Fibroblast of lung (primary cell): ENCODE results near the gene TRAF3. TPM values are rescaled to one million over a fixed set of nuclear protein-coding genes. Genes with fewer than 3 reads are reported as not detected.

Source experiments
- DNase-seq, 2 donors: peaks; one replicate each; pipeline versions ENCODE4 v3.0.0 to v3.0.0-alpha.2; 2010; ENCODE audit warnings: low read depth in 2 of 2
- H2AFZ ChIP-seq: 2 replicates; pipeline ENCODE4 v1.5.1; 2012; ENCODE audit warnings: low read length, control low read depth, inconsistent platforms
- H3K27ac ChIP-seq: 2 replicates; pipeline ENCODE4 v1.5.1; 2011; ENCODE audit warnings: low read length, control low read depth; ENCODE audit not compliant: insufficient read depth
- H3K27me3 ChIP-seq: 2 replicates; pipeline ENCODE4 v1.5.1; 2011; ENCODE audit warnings: mild to moderate bottlenecking, low read length; ENCODE audit not compliant: control insufficient read depth, insufficient read depth
- H3K36me3 ChIP-seq: 2 replicates; pipeline ENCODE4 v1.5.1; 2011; ENCODE audit warnings: low read length; ENCODE audit not compliant: control insufficient read depth, insufficient read depth
- H3K4me1 ChIP-seq: 2 replicates; pipeline ENCODE4 v1.5.1; 2011; ENCODE audit warnings: low read length; ENCODE audit not compliant: control insufficient read depth, insufficient read depth; ENCODE audit errors: extremely low read depth
- H3K4me2 ChIP-seq: 2 replicates; pipeline ENCODE4 v1.5.1; 2011; ENCODE audit warnings: low read length, control low read depth; ENCODE audit not compliant: insufficient read depth; ENCODE audit errors: extremely low read depth
- H3K4me3 ChIP-seq, 4 experiments: fragments of 200-600 bp in 1 of 4; sonication (generic) in 1 of 4; replicated peaks in 1 of 4; 2 replicates each; pipeline ENCODE4 v1.5.1; 2011 to 2016; ENCODE audit warnings: low read length in 4 of 4, low read depth in 3 of 4, mild to moderate bottlenecking in 3 of 4, control low read depth in 2 of 4, inconsistent platforms in 1 of 4, mixed read lengths in 1 of 4; ENCODE audit not compliant: insufficient read depth in 1 of 4; ENCODE audit errors: control extremely low read depth in 1 of 4
- H3K79me2 ChIP-seq: 2 replicates; pipeline ENCODE4 v1.5.1; 2012; ENCODE audit warnings: mild to moderate bottlenecking, low read length, inconsistent platforms; ENCODE audit not compliant: control insufficient read depth, insufficient read depth
- H3K9ac ChIP-seq: 2 replicates; pipeline ENCODE4 v1.5.1; 2011; ENCODE audit warnings: mild to moderate bottlenecking, low read length, control low read depth; ENCODE audit not compliant: insufficient read depth
- H3K9me3 ChIP-seq: 2 replicates; pipeline ENCODE4 v1.5.1; 2012; ENCODE audit warnings: low read depth, low read length; ENCODE audit not compliant: control insufficient read depth, insufficient read depth
- H4K20me1 ChIP-seq: 2 replicates; pipeline ENCODE4 v1.5.1; 2011; ENCODE audit warnings: low read length; ENCODE audit not compliant: control insufficient read depth, insufficient read depth; ENCODE audit errors: extremely low read depth
- CTCF ChIP-seq, 2 donors: IDR thresholded peaks in 1 of 2; conservative IDR thresholded peaks in 1 of 2; 1 replicate in 1 of 2; 2 replicates in 1 of 2; pipeline ENCODE4 v1.5.1; 2011 to 2012; ENCODE audit warnings: low read length in 2 of 2, control low read depth in 1 of 2, inconsistent platforms in 1 of 2, low read depth in 1 of 2, mild to moderate bottlenecking in 1 of 2
- EZH2 ChIP-seq: IDR thresholded peaks from 2 replicates; pipeline ENCODE4 v1.5.1; 2012; ENCODE audit warnings: low read length, control low read depth, mild to moderate bottlenecking; ENCODE audit errors: missing control alignments
- polyA plus RNA-seq, 2 donors: library from polyadenylated mRNA; depleted of rRNA in 1 of 2; stranded (reverse) in 1 of 2; unstranded in 1 of 2; fragments of >200 nt; gene quantifications; 2 replicates each; pipeline ENCODE4 v1.2.1, GENCODE V29; 2011 to 2012; ENCODE audit warnings: missing spikeins in 1 of 2
- total RNA-seq: library from RNA; depleted of rRNA; stranded (reverse); fragments of >200 nt; gene quantifications from 2 replicates; pipeline ENCODE4 v1.2.1, GENCODE V29; 2014

The TRAF3 gene
- total and polyA plus RNA-seq, 2 donors (not counting 1 experiment from before 2014, with no cell fraction given): 12.1 to 14.4 TPM

GRCh38 chr14:102949801-102950451 is 172.7 kb downstream of the TRAF3 start:
- Histone ChIP-seq H3K4me2 (no peak overlapping the region), H3K4me3 (no peak overlapping the region), H3K36me3 (peaks cover 54% of the 10 kb centered on the region), H3K27ac (no peak overlapping the region), H3K9ac (no peak overlapping the region), H2AFZ (no peak overlapping the region), H3K79me2 (no peaks in the 10 kb centered on the region), H3K27me3 (no peaks in the 10 kb centered on the region), H4K20me1 (no peaks in the 10 kb centered on the region), H3K4me1 (no peaks in the 10 kb centered on the region), H3K9me3 (no peaks in the 10 kb centered on the region)
- TF ChIP-seq CTCF (conservative IDR thresholded peaks at IDR 0.05 in 1 of 2, IDR thresholded peaks at IDR 0.05 in 1 of 2; ENCODE audit: low read depth in 1 of 2, low read length in 2 of 2) (no peak), EZH2 (no peak)
- DNase-seq: peak; percentile 32 to 55

- Histone ChIP-seq H3K36me3 (peaks cover 50% of the 10 kb centered on the region), H3K9me3 (no peaks in the 10 kb centered on the region), H3K4me1 (no peaks in the 10 kb centered on the region), H2AFZ (no peak overlapping the region), H4K20me1 (no peaks in the 10 kb centered on the region), H3K4me3 (no peak overlapping the region), H3K27ac (no peak overlapping the region), H3K9ac (no peak overlapping the region), H3K27me3 (no peaks in the 10 kb centered on the region), H3K4me2 (no peak overlapping the region), H3K79me2 (no peaks in the 10 kb centered on the region)
- no peak for DNase-seq
- TF ChIP-seq EZH2 (no peak), CTCF (conservative IDR thresholded peaks at IDR 0.05 in 1 of 2, IDR thresholded peaks at IDR 0.05 in 1 of 2; ENCODE audit: low read depth in 1 of 2, low read length in 2 of 2) (no peak)
Measured at GRCh38 chr14:102951034-102951433, 173.8 kb downstream of the TRAF3 start.

DNA sequence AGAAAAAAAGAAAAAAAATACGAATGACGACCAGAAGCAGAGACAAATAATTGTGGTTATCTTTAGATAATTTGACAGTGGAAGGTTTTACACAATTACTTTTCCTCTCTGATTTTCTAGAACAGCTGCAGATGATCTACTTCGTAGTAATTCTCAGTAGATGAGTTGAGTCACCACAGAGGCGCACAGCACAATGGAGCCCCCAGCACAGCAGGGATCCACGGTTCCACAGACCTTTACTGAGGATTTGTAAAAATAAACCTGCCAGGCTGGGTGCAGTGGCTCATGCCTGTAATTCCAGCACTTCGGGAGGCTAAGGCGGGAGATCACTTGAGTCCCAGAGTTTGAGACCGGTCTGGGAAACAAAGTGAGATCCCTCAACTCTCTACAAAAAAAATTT is 174.6 kb downstream of the TRAF3 start:
- Histone ChIP-seq H3K27ac (no peak overlapping the region), H3K4me3 (no peak overlapping the region), H4K20me1 (no peaks in the 10 kb centered on the region), H3K27me3 (no peaks in the 10 kb centered on the region), H3K9ac (no peak overlapping the region), H3K4me1 (no peaks in the 10 kb centered on the region), H3K79me2 (no peaks in the 10 kb centered on the region), H2AFZ (no peak overlapping the region), H3K36me3 (peaks cover 44% of the 10 kb centered on the region), H3K9me3 (no peaks in the 10 kb centered on the region), H3K4me2 (no peak overlapping the region)
- peak in 1 of 2 donors; percentile 73 for DNase-seq
- TF ChIP-seq EZH2 (no peak), CTCF (conservative IDR thresholded peaks at IDR 0.05 in 1 of 2, IDR thresholded peaks at IDR 0.05 in 1 of 2; ENCODE audit: low read depth in 1 of 2, low read length in 2 of 2) (no peak)
